H9 (cell line): ENCODE data around the gene S100A2. TPM values are rescaled to one million over a fixed set of nuclear protein-coding genes. Genes with fewer than 3 reads are reported as not detected.

Source experiments
- DNase-seq: peaks from one replicate; pipeline ENCODE4 v3.0.0-alpha.2; 2017
- H2AFZ ChIP-seq: one replicate; pipeline ENCODE4 v1.6.1; 2013; ENCODE audit warnings: mild to moderate bottlenecking, low read length, control low read depth, moderate library complexity
- H2AK5ac ChIP-seq: 2 replicates; pipeline ENCODE4 v1.6.1; 2013; ENCODE audit warnings: low read length, control low read depth, mixed read lengths; ENCODE audit not compliant: insufficient read length
- H2BK120ac ChIP-seq: one replicate; pipeline ENCODE4 v1.6.1; 2013; ENCODE audit warnings: low read depth, mild to moderate bottlenecking, low read length, control low read depth, inconsistent platforms; ENCODE audit not compliant: poor library complexity, severe bottlenecking
- H2BK12ac ChIP-seq: 2 replicates; pipeline ENCODE4 v1.6.1; 2013; ENCODE audit warnings: low read length, control low read depth, mixed read lengths, low read depth; ENCODE audit not compliant: insufficient read length
- H2BK15ac ChIP-seq: 2 replicates; pipeline ENCODE4 v1.6.1; 2013; ENCODE audit warnings: low read depth, low read length, control low read depth
- H2BK20ac ChIP-seq: one replicate; pipeline ENCODE4 v1.6.1; 2013; ENCODE audit warnings: low read depth, mild to moderate bottlenecking, low read length, control low read depth, inconsistent platforms; ENCODE audit not compliant: poor library complexity, severe bottlenecking
- H2BK5ac ChIP-seq: 2 replicates; pipeline ENCODE4 v1.6.1; 2013; ENCODE audit warnings: low read length, control low read depth, mixed read lengths; ENCODE audit not compliant: insufficient read length
- H3K14ac ChIP-seq: 2 replicates; pipeline ENCODE4 v1.6.1; 2013; ENCODE audit warnings: low read length, control low read depth; ENCODE audit not compliant: insufficient read depth
- H3K18ac ChIP-seq: 2 replicates; pipeline ENCODE4 v1.6.1; 2013; ENCODE audit warnings: low read depth, mild to moderate bottlenecking, mixed read lengths, low read length, control low read depth; ENCODE audit not compliant: insufficient read length
- H3K23ac ChIP-seq: 2 replicates; pipeline ENCODE4 v1.6.1; 2013; ENCODE audit warnings: low read length, control low read depth, mixed read lengths, low read depth; ENCODE audit not compliant: insufficient read length
- H3K23me2 ChIP-seq: 2 replicates; pipeline ENCODE4 v1.6.1; 2013; ENCODE audit warnings: low read depth, mild to moderate bottlenecking, mixed read lengths, low read length, control low read depth; ENCODE audit not compliant: insufficient read length, poor library complexity, severe bottlenecking
- H3K27ac ChIP-seq: 2 replicates; pipeline ENCODE4 v1.5.1; 2013; ENCODE audit warnings: low read length, control low read depth, mixed read lengths, low read depth; ENCODE audit not compliant: insufficient read length
- H3K27me3 ChIP-seq: 2 replicates; pipeline ENCODE4 v1.6.1; 2013; ENCODE audit warnings: low read length, control low read depth, inconsistent platforms; ENCODE audit not compliant: insufficient read depth
- H3K4ac ChIP-seq: 2 replicates; pipeline ENCODE4 v1.6.1; 2013; ENCODE audit warnings: low read depth, mild to moderate bottlenecking, control low read depth, inconsistent platforms, low read length, moderate library complexity
- H3K4me1 ChIP-seq: 2 replicates; pipeline ENCODE4 v1.6.1; 2013; ENCODE audit warnings: low read length, control low read depth, inconsistent platforms; ENCODE audit not compliant: insufficient read depth
- H3K4me2 ChIP-seq: 2 replicates; pipeline ENCODE4 v1.6.1; 2013; ENCODE audit warnings: low read length, control low read depth, mixed read lengths; ENCODE audit not compliant: insufficient read length, insufficient read depth
- H3K56ac ChIP-seq: 2 replicates; pipeline ENCODE4 v1.6.1; 2013; ENCODE audit warnings: low read depth, mild to moderate bottlenecking, mixed read lengths, low read length, control low read depth; ENCODE audit not compliant: insufficient read length
- H3K79me1 ChIP-seq: 2 replicates; pipeline ENCODE4 v1.6.1; 2013; ENCODE audit warnings: low read depth, mild to moderate bottlenecking, moderate library complexity, low read length, control low read depth, inconsistent platforms; ENCODE audit not compliant: insufficient read depth, poor library complexity, severe bottlenecking
- H3K79me2 ChIP-seq: 2 replicates; pipeline ENCODE4 v1.6.1; 2013; ENCODE audit warnings: low read length, control low read depth, inconsistent platforms; ENCODE audit not compliant: insufficient read depth
- H3K9ac ChIP-seq: 2 replicates; pipeline ENCODE4 v1.6.1; 2013; ENCODE audit warnings: low read length, control low read depth, mixed read lengths; ENCODE audit not compliant: insufficient read length; ENCODE audit errors: extremely low read depth
- H3K9me3 ChIP-seq: one replicate; pipeline ENCODE4 v1.6.1; 2013; ENCODE audit warnings: low read depth, low read length, inconsistent platforms; ENCODE audit not compliant: control insufficient read depth
- H3T11ph ChIP-seq: one replicate; pipeline ENCODE4 v1.6.1; 2013; ENCODE audit warnings: mild to moderate bottlenecking, low read length, control low read depth, inconsistent platforms
- H4K20me1 ChIP-seq: one replicate; pipeline ENCODE4 v1.6.1; 2013; ENCODE audit not compliant: control insufficient read depth, insufficient read length, insufficient read depth
- H4K5ac ChIP-seq: 2 replicates; pipeline ENCODE4 v1.6.1; 2013; ENCODE audit warnings: low read depth, mild to moderate bottlenecking, mixed read lengths, low read length, control low read depth; ENCODE audit not compliant: insufficient read length
- H4K8ac ChIP-seq: replicated peaks from 2 replicates; pipeline ENCODE4 v1.6.1; 2013; ENCODE audit warnings: low read length, control low read depth, mixed read lengths, low read depth; ENCODE audit not compliant: insufficient read length
- H4K91ac ChIP-seq: 2 replicates; pipeline ENCODE4 v1.6.1; 2013; ENCODE audit warnings: low read depth, mild to moderate bottlenecking, moderate library complexity, mixed read lengths, low read length, control low read depth; ENCODE audit not compliant: insufficient read length
- H3K27ac Mint-ChIP-seq, 3 experiments: 2 replicates in 2 of 3; 3 replicates in 1 of 3; pipeline ENCODE4 v1.8.0; 2020 to 2021; ENCODE audit warnings: mixed read lengths in 3 of 3, mild to moderate bottlenecking in 1 of 3, moderate library complexity in 1 of 3
- H3K27me3 Mint-ChIP-seq: 2 replicates; pipeline ENCODE4 v1.8.0; 2021; ENCODE audit warnings: low read depth, mild to moderate bottlenecking, moderate library complexity, mixed read lengths
- H3K36me3 Mint-ChIP-seq, 3 experiments: 2 replicates in 2 of 3; 3 replicates in 1 of 3; pipeline ENCODE4 v1.8.0; 2020 to 2021; ENCODE audit warnings: low read depth in 3 of 3, mixed read lengths in 3 of 3; ENCODE audit not compliant: insufficient read depth in 1 of 3
- H3K4me1 Mint-ChIP-seq, 2 experiments: 2 replicates each; pipeline ENCODE4 v1.8.0; 2020; ENCODE audit warnings: mixed read lengths in 2 of 2
- H3K4me3 Mint-ChIP-seq, 2 experiments: 2 replicates in 1 of 2; 3 replicates in 1 of 2; pipeline ENCODE4 v1.8.0; 2020 to 2021; ENCODE audit warnings: mild to moderate bottlenecking in 2 of 2, mixed read lengths in 2 of 2, moderate library complexity in 1 of 2
- H3K9me3 Mint-ChIP-seq, 2 experiments: 2 replicates in 1 of 2; 3 replicates in 1 of 2; pipeline ENCODE4 v1.8.0; 2020; ENCODE audit warnings: mild to moderate bottlenecking in 2 of 2, mixed read lengths in 2 of 2, moderate library complexity in 1 of 2
- WGBS: extraction: QIAGEN DNeasy Blood & Tissue Kit; methylation state at CpG from one replicate; pipeline ENCODE4 v1.1.7; 2013; ENCODE audit warnings: missing lambda C conversion rate, low lambda C conversion rate, mixed read lengths; ENCODE audit not compliant: insufficient read length; ENCODE audit errors: extremely low coverage; 5-methylcytosine and 5-hydroxymethylcytosine counted together
- total RNA-seq: library from RNA; stranded (reverse); gene quantifications from 2 replicates; pipeline ENCODE4 v1.2.1, GENCODE V29; 2021
- TF ChIP-seq, protein P1 (sequence below): fragments of 200-600 bp; sonication (generic); conservative IDR thresholded peaks from 3 replicates; pipeline ENCODE4 v1.8.0; 2021; ENCODE audit warnings: antibody characterized with exemption, mild to moderate bottlenecking

S100A2 gene
- total RNA-seq, 1 experiment from 2014 or later = 0.57 TPM

- H3K23me2 ChIP-seq = no peaks in the 10 kb centered on the region
Measured at GRCh38 chr1:153549741-153550397, 15.8 kb downstream of the S100A2 start.

More at GRCh38 chr1:153549741-153550397, 15.8 kb downstream of the S100A2 start:
- Mint-ChIP-seq H3K27me3 (no peaks in the 10 kb centered on the region; the same call in 1 of the 2 replicates), H3K4me3 (peak overlapping the region in 1 of 2 experiments; percentile 18; a peak in 2 of 5 replicates), H3K9me3 (no peaks in the 10 kb centered on the region), H3K27ac (peak overlapping the region in 1 of 3 experiments; percentile 46; a peak in 1 of 7 replicates), H3K36me3 (no peaks in the 10 kb centered on the region), H3K4me1 (peaks cover 46 to 64% of the 10 kb centered on the region in 2 experiments)
- Histone ChIP-seq H3K56ac (no peak overlapping the region), H3K9me3 (no peaks in the 10 kb centered on the region), H2BK12ac (no peak overlapping the region), H3K18ac (no peak overlapping the region), H3K4me2 (no peak overlapping the region), H3K23ac (no peak overlapping the region), H2BK20ac (no peak overlapping the region), H3K4ac (no peak overlapping the region), H3K79me1 (no peaks in the 10 kb centered on the region), H3K27ac (no peak overlapping the region), H4K91ac (no peak overlapping the region), H3K14ac (no peak overlapping the region; the same call in 1 of the 2 replicates), H2BK120ac (no peak overlapping the region), H3K27me3 (no peaks in the 10 kb centered on the region), H2BK15ac (no peak overlapping the region), H3T11ph (no peak overlapping the region), H2AFZ (no peak overlapping the region), H3K79me2 (no peaks in the 10 kb centered on the region), H2AK5ac (no peak overlapping the region), H2BK5ac (no peak overlapping the region), H4K20me1 (no peaks in the 10 kb centered on the region), H4K5ac (no peak overlapping the region), H3K4me1 (peaks cover 3% of the 10 kb centered on the region; the same call in 1 of the 2 replicates), H3K9ac (no peak overlapping the region), H4K8ac (no peak overlapping the region)
- no CpG with 5 or more reads among the region's 6 CpGs for WGBS
- DNase-seq = peak; percentile 17
- TF ChIP-seq, protein P1, sequence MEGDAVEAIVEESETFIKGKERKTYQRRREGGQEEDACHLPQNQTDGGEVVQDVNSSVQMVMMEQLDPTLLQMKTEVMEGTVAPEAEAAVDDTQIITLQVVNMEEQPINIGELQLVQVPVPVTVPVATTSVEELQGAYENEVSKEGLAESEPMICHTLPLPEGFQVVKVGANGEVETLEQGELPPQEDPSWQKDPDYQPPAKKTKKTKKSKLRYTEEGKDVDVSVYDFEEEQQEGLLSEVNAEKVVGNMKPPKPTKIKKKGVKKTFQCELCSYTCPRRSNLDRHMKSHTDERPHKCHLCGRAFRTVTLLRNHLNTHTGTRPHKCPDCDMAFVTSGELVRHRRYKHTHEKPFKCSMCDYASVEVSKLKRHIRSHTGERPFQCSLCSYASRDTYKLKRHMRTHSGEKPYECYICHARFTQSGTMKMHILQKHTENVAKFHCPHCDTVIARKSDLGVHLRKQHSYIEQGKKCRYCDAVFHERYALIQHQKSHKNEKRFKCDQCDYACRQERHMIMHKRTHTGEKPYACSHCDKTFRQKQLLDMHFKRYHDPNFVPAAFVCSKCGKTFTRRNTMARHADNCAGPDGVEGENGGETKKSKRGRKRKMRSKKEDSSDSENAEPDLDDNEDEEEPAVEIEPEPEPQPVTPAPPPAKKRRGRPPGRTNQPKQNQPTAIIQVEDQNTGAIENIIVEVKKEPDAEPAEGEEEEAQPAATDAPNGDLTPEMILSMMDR = no peak
